NB4 (cell line): ENCODE measurements around the gene INPP5F.

Experiments
- CTCF ChIP-seq: IDR thresholded peaks from one replicate; pipeline ENCODE4 v1.5.1; 2012; ENCODE audit warnings: low read depth, low read length
- POLR2A ChIP-seq: IDR thresholded peaks from 2 replicates; pipeline ENCODE4 v1.6.1; 2011; ENCODE audit warnings: mild to moderate bottlenecking; ENCODE audit not compliant: insufficient read length; ENCODE audit errors: extremely low read depth

GRCh38 chr10:119728172-119728800 lies 2.4 kb downstream of the INPP5F start:
- TF ChIP-seq CTCF, result no peak
- TF ChIP-seq POLR2A, result no peak
